Measurements from ENCODE around the gene ZYX.

ZYX gene

GRCh38 chr7:143345428-143345900, 35.7 kb upstream of the ZYX start:
- H3K27ac ChIP-seq (replicated peaks) = no peak overlapping the region
- H3K4me3 ChIP-seq (replicated peaks; ENCODE audit: insufficient read depth, low read length) = no peak overlapping the region; the same call in 1 of the 2 replicates
- DNase-seq (ENCODE audit: low read depth in 1 of 2, low spot score in 1 of 2) = peak in 1 of 2 experiments; percentile 56
- no peak for TF ChIP-seq GABPA (IDR thresholded peaks at IDR 0.05; ENCODE audit: low read depth)
- no peak for TF ChIP-seq CTCF (IDR thresholded peaks at IDR 0.05; ENCODE audit: insufficient read depth, low read length)
- no peak for TF ChIP-seq REST (IDR thresholded peaks at IDR 0.05; ENCODE audit: insufficient replicate concordance, low read depth)
- H3K27me3 ChIP-seq (ENCODE audit: insufficient read depth, poor library complexity, severe bottlenecking) = no peaks in the 10 kb centered on the region

GRCh38 chr7:143346018-143346417, 35.1 kb upstream of the ZYX start:
- H3K4me3 ChIP-seq (replicated peaks; ENCODE audit: insufficient read depth, low read length) = no peak overlapping the region
- H3K27ac ChIP-seq (replicated peaks) = no peak overlapping the region
- no peak for TF ChIP-seq REST (IDR thresholded peaks at IDR 0.05; ENCODE audit: insufficient replicate concordance, low read depth)
- no peak for TF ChIP-seq SPI1 (IDR thresholded peaks at IDR 0.05; ENCODE audit: borderline replicate concordance, low read depth)
- TF ChIP-seq GABPA (IDR thresholded peaks at IDR 0.05; ENCODE audit: low read depth) = no peak
- no peaks in the 10 kb centered on the region for H3K27me3 ChIP-seq (ENCODE audit: insufficient read depth, poor library complexity, severe bottlenecking)
- peak in 1 of 2 experiments; percentile 7 for DNase-seq (ENCODE audit: low read depth in 1 of 2, low spot score in 1 of 2)

- no peak for DNase-seq (ENCODE audit: low read depth in 1 of 2, low spot score in 1 of 2)
- Histone ChIP-seq H3K27me3 (ENCODE audit: insufficient read depth, poor library complexity, severe bottlenecking) (no peaks in the 10 kb centered on the region), H3K4me3 (replicated peaks; ENCODE audit: insufficient read depth, low read length) (no peak overlapping the region), H3K27ac (replicated peaks) (no peak overlapping the region)
- no peak for TF ChIP-seq SPI1 (IDR thresholded peaks at IDR 0.05; ENCODE audit: borderline replicate concordance, low read depth)
- TF ChIP-seq REST (IDR thresholded peaks at IDR 0.05; ENCODE audit: insufficient replicate concordance, low read depth) = no peak
- no peak for TF ChIP-seq POLR2AphosphoS5 (IDR thresholded peaks at IDR 0.05; ENCODE audit: low read depth)
- no peak for TF ChIP-seq CTCF (IDR thresholded peaks at IDR 0.05; ENCODE audit: insufficient read depth, low read length)
- no peak for TF ChIP-seq GABPA (IDR thresholded peaks at IDR 0.05; ENCODE audit: low read depth)
Observed at GRCh38 chr7:143347950-143348349, 33.2 kb upstream of the ZYX start.

GRCh38 chr7:143351060-143351459, 30.1 kb upstream of the ZYX start:
- Histone ChIP-seq H3K27ac (replicated peaks) (no peak overlapping the region), H3K4me3 (replicated peaks; ENCODE audit: insufficient read depth, low read length) (no peak overlapping the region), H3K27me3 (ENCODE audit: insufficient read depth, poor library complexity, severe bottlenecking) (no peaks in the 10 kb centered on the region)
- TF ChIP-seq POLR2AphosphoS5 (IDR thresholded peaks at IDR 0.05; ENCODE audit: low read depth) = no peak
- no peak for TF ChIP-seq GABPA (IDR thresholded peaks at IDR 0.05; ENCODE audit: low read depth)
- no peak for TF ChIP-seq REST (IDR thresholded peaks at IDR 0.05; ENCODE audit: insufficient replicate concordance, low read depth)
- no peak for TF ChIP-seq CTCF (IDR thresholded peaks at IDR 0.05; ENCODE audit: insufficient read depth, low read length)
- no peak for TF ChIP-seq SPI1 (IDR thresholded peaks at IDR 0.05; ENCODE audit: borderline replicate concordance, low read depth)
- DNase-seq (ENCODE audit: low read depth in 1 of 2, low spot score in 1 of 2) = no peak
